Activated CD8-positive, alpha-beta memory T cell treated with anti-CD3 and anti-CD28 coated beads, Interleukin-2, amount 50 U/mL, for 24 hours (primary cell): ENCODE measurements around the gene PTK7.

Experiments used
- DNase-seq: peaks from one replicate; pipeline ENCODE4 v3.0.0-alpha.2; 2020; ENCODE audit errors: extremely low read depth

PTK7 gene

GRCh38 chr6:43146261-43146660 lies 70.1 kb downstream of the PTK7 start:
- DNase-seq: no peak

GRCh38 chr6:43146709-43147688 lies 70.9 kb downstream of the PTK7 start:
- DNase-seq: no peak

- no peak for DNase-seq
Observed at GRCh38 chr6:43147691-43148477, 71.8 kb downstream of the PTK7 start.

- no peak for DNase-seq
Observed at GRCh38 chr6:43149265-43149664, 73.2 kb downstream of the PTK7 start.

- DNase-seq: no peak
Observed at GRCh38 chr6:43150051-43150751, 74.1 kb downstream of the PTK7 start.

GRCh38 chr6:43159599-43159998 lies 83.5 kb downstream of the PTK7 start:
- DNase-seq: no peak

GRCh38 chr6:43163899-43164298 lies 87.8 kb downstream of the PTK7 start:
- no peak for DNase-seq

GRCh38 chr6:43170417-43170930 lies 94.4 kb downstream of the PTK7 start:
- DNase-seq: no peak

GRCh38 chr6:43170931-43171706 lies 95.0 kb downstream of the PTK7 start, which contains the start of gene SRF:
SRF (plus strand) TSS chr6:43171269; CDS start chr6:43171657, 388 bp downstream.
- DNase-seq: peak; percentile 99

GRCh38 chr6:43171707-43172103 lies 95.6 kb downstream of the PTK7 start:
- no peak for DNase-seq

GRCh38 chr6:43172104-43173007 lies 96.2 kb downstream of the PTK7 start:
- DNase-seq: no peak

- no peak for DNase-seq
Observed at GRCh38 chr6:43173591-43174262, 97.6 kb downstream of the PTK7 start.

GRCh38 chr6:43174263-43175112 lies 98.4 kb downstream of the PTK7 start:
- peak; percentile 87 for DNase-seq

GRCh38 chr6:43175676-43176422 lies 99.7 kb downstream of the PTK7 start:
- no peak for DNase-seq

- no peak for DNase-seq
Observed at GRCh38 chr6:43176423-43176786, 100.3 kb downstream of the PTK7 start.

GRCh38 chr6:43178150-43178549 lies 102.0 kb downstream of the PTK7 start:
- DNase-seq: no peak

- no peak for DNase-seq
Observed at GRCh38 chr6:43178951-43179830, 103.1 kb downstream of the PTK7 start.
